HG03045 (cell line): ENCODE data around the gene C15orf39.
"Not testable (repeated sequence)": the region's sequence is repeated elsewhere in the genome, so short reads cannot be mapped to it uniquely, and the experiment has no call there.

Source experiments
- ATAC-seq: cut with Tn5 transposase; IDR thresholded peaks from one replicate; pipeline ENCODE4 v1.9.1; 2021; ENCODE audit warnings: mild to moderate bottlenecking, moderate library complexity; ENCODE audit not compliant: unreplicated experiment

C15orf39 gene

DNA sequence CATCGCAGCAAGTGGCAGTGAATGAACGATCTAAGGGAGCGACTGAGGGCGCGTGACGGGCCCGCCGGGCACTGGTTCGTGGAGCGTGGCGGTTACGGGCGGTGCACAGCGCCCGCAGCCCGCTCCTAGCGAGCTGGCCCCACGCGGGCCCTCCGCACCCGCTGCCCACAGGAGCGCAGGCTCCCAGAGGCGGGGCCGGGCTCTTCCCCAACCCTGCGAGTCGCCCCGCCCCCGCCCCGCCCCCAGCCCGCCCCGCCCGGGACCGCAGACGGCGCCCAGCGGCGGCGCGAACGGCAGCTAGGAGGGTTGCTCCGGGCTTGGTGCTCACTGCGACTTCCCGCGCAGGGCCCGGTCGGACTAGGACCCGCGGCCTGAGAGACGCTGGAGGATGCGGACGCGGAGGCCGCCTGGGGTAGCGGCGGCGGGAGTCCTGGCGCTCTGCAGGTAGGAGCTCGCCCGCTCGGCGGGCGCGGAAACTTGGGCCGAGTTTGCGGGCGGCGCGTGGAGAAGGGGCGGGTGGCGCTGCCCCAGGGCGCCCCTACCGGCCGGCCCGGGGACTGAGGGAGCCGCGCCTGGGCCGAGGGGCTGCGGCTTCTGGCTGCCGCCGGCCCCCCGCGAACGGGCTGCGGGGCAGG, at the start of gene C15orf39:
Gene C15orf39, plus strand, starts transcription at position 267 of the 635 bp plus-strand sequence. CDS start 4,167 bp downstream, outside the sequence.
- peak; percentile 48 for ATAC-seq

DNA sequence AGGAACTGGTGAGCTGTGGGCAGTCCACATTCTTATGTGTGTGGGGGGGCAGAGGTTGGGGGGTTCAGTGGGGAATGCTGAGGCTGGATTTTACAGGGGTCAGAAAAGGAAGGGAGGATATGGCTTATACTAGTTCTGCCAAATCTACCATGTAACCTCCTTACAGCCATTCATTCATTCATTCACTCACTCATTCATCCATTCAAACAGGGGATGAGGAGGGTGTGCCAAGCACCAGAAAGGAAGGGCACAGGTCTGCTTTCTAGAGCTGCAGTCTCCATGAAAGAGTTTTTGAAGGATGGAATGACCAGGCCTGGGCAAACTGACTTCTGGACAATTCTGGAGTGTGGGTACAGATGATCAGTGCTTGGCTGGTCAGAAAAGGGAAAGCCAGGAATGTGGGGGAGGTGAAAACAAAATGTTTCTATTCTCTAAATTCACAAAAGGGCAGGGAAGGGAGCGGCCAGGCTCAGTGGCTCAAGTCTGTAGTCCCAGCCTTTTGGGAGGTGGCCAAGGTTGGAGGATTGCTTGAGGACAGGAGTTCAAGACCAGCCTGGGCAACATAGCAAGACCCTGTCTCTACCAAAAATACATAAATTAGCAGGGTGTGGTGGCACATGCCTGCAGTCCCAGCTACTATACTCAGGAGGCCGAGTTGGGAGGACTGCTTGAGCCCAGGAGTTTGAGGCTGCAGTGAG, 49.2 kb upstream of the C15orf39 start:
- ATAC-seq, result no peak

DNA sequence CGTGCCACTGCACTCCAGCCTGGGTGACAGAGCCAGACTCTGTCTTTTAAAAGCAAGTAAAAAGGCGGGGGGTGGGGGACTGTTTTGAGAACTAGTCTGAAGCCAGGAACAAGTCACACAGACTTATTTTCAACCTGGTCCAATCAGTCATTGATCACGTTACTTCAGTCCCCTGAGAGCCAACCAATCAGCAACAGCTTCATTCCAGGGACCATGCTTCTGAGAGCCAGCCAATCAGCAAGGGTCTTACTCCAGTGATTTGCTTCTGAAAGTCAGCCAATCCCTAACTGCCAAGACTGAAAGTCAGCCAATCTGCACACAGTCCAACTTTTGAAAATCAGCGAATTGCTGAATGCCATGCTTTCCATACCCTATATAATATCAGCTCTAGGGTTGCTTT, 48.6 kb upstream of the C15orf39 start:
- no peak for ATAC-seq

DNA sequence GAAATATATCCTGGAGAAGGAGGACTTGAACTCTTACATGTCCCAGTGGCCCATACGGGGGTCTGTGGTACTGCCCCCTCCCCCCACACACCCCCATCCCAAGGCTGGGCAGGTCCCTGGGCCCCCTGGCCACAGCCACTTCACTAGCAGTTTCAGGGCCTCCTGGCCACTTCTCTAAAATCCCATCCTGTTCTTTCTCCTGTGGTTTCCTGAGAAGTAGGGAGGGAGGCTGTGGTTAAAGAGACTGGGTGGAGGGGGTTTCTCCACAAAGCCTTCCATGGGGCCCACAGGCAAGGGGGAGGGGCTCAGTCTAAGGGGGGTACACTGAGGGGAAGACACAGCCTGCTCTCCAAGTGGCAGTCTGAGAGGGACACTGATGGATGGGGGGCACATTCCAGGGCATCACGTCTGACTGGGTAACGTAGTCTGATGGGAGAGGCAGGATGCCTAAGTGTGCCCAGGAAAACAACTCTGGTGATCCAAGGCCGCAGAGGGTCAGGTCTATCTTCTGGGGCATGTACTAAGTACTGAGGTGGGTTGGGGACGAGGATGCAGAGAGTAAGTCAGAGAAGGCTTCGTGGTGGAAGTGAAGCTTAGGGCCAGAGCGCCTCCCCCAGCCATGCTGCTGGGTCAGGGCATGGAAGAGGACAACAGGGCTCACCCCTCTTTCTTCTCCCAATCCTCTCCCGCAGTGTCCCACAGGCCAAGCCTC, 48.0 kb upstream of the C15orf39 start:
- ATAC-seq, result no peak

DNA sequence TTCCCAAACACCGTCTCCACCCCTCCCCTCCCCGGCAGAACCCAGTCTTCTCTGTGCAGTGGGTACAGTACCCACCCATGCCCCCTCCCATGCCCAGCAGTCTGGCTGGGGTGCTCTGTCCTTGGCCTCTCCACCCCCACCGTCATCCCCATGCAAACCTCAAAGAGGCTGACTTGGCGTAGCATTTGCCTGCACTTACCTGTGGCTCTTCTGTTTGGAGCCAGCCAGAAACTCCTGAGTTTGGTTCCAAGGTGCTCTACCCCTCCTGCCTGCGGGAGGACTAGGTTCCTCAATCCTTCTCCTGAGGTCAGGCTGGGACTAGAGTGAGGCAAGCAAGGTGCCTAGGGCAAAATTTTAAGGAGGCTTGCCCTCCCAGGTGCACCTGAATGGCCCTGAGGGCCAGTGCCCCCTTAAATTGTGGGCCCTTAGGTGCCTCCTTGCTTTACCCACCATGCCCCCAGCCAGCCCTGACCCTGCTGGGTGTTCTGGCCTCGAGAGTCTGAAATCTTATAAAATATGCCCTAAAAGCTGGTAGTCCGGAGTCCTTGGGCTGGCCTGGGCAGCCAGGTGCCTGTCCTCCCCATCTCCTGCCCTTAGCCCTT, 47.1 kb upstream of the C15orf39 start:
- ATAC-seq, result no peak

DNA sequence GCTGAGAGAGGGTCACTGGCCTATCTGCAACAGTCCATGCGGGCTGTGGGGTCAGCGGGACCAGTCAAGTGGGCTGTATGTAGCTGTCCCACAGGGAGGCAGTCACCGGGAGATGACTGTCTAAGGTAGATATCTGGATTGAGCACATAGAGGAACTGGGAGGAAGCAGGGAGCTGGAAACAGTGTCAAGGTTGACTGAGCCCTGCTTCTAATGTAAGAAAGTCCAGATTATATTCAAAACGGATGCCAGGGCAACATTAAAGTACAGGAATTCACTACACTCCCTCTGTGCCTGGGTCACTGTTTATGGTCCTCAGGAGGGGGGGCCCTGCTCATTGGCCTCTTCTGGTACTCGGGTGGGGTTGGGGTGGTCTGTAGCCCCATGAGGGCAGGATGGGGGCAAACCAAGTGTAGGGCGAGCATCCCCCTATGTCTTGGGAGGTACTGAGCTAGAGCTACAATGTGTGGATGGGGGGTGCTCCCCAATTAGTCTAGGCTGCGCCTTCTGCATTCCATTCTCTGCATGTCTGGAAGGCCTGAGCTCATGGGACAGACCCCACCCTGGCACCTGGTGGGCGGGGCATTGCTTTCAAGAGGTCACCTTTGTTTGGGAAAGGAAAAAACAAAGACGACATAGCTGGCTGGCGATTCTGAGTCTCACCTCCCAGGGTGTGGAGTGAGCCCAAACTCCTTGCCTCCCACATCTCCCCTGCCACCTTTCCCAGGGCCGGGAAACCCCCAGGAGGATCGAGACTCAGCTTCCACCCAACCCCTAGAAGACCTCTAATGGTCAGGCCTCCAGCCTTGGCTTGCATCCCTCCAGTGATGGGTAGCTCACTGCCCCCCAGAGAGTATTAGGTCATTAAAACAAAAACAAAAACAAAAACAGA, 45.1 kb upstream of the C15orf39 start:
- no peak for ATAC-seq

DNA sequence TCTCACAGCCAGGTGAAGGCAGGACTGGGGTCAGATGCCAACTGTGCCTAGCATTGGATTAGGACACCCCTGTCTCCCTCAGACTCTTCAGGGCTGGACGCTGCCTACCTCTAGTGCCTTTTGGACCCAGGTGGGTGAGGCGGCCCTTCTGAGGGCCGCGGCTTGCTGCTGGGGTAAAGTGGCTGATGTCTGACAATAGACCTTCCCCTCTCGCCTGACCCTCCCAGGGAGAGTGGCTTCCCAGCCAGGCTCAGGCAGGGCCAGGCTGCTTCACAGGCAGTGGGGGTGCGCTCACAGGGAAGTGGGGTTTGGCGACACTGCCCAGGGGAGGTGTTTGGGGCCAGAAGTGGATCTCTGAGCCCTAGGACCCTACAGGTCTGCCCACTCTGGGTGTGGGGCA, 43.3 kb upstream of the C15orf39 start:
- no peak for ATAC-seq

DNA sequence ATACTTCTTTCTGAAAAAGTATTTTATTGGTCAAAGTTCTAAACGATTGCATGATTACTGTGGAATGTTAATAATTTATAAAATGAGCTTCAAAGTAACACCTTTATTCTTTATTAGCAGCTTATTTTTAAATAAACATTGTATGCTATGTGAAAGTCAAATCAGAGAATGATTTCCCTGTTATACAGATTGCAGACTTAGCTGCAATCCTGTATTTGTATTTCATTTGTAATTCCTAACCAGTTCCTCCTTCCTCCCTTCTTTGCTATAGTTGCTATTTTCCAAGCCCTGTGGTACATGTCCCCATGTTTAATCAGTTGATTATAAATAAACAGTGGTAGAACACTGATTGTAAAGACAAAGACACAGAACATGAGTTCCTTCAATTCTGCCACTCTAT, 42.4 kb upstream of the C15orf39 start:
- ATAC-seq, result no peak

DNA sequence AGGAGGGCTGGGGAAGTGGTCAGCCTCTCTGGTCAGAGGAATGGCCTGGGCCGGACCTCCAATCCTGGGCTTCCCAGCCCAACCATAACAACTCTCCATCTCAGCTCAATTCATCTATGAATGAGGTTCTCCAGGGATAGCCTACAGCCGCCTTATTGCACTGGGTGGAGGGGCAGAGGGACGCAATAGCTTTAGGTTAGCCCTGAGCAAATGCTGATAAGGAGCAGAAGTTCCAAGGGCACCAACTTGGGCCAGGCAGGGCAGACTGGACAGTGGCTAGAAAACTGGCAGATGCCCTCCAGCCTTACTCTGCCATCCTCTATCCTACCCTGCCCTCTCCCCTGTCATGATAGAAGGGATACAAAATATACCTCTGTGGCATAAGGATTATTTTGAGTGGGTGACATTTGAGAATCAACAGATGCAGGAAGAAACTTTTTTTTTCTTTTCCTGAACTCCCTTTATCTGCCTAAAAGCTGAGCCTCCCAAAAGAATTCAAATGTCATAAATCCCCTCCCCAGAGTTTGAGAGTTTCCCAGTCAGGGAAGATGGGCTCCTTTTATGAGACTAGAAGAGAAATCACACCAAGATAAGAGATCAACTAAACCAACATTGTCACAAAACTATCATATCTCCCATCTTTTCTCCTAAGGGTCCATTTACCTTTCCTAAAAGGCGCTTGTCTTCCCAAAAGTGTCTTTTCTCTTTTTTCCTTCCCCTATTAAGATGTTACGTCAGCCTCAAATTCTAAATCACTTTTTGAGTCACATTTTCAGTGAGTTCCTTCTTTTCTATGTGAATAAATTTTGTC, 40.4 kb upstream of the C15orf39 start:
- ATAC-seq, result no peak

DNA sequence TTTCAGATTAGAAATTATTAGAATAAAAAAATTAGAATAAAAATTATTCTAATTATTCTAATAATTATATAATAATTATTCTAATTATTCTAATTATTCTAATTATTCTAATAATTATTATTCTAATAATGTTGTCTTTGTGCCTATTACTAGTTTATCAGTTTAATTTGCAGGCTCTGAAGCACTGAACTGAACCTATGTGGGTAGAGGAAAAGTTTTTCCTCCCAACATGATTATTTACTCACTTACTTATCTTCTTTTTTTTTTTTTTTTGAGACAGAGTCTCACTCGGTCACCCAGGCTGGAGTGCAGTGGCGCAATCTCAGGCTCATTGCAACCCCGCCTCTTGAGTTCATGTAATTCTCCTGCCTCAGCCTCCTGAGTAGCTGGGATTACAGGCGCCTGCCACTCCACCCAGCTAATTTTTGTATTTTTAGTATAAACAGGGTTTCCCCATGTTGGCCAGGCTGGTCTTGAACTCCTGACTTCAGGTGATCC, 39.7 kb upstream of the C15orf39 start:
- ATAC-seq, result no peak

DNA sequence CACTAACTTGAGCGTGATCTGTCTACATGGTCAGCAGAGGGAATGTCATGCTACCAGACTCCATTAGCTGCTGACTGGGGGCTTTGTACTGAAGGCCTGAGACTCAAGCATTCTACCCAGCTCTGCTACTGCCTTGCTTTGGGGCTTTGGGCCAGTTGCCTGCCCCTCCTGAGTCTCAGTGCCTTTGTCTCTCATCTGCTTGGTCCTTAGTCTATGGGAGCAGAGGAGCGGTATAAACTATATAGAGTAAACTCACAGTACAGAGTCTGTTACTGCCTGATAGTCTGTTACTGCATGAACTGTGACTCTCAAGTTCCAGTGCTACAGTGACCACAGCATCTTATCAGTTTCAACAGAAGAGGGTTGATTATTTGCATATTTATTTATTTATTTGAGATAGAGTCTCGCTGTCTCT, 38.5 kb upstream of the C15orf39 start:
- ATAC-seq, result no peak

DNA sequence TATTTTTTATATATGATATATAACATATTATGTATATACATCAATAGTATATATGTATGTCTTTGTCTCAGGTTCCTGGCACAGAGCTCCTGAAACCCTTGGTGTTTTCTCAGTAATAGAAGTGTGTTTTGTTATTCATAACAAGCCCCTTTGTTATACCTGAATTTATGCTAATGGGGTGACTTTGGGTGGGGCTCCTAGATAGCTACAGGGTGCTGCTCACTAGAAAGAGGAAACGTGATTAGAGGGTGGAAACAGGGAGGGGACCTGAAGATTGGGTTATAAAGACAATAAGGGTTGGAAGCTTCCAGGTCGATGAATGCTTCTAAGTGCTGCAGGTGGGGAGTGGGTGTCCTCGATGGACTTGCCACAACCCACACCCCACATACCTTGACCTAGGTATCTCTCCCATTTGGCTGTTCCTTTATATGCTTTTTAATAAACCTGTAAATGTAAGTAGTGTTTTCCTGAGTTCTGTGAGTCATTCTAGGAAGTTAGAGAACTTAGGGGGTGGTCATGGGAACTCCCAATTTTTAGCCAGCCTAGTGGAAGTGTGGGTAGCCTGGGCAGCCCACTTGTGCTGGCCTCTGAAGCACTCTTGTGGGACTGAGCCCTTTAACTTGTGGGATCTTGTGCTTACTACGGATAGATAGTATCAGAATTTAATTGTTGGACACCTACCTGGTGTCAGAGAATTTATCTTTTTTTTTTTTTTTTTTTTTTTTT, 36.9 kb upstream of the C15orf39 start:
- no peak for ATAC-seq

DNA sequence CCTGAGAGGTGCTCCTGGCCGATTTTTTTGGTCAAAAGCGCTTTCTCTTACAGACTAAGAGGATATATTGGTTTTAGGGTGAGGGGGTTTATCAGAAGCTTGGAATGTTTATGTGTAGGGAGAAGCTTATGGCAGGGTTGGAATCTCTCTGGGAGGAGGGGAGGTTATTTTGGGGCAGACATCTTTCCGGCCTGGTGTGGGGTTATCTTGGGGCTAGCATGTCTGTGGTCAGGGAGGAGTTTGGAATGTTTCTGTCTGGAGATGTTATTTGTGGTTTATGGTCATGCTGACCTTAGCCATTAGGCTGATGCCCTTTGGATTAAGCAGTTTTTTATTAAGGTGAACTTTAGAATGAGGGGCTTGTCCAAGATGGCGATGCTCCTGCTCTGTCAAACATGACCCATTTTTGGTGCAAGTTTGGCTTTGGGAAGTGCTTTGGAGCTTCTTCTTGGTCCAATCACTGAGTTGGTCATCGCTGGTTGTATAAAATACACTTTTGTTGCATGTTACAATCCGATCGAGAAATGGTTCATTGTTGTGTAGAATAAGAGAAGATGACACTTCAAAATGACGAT, 35.1 kb upstream of the C15orf39 start:
- not testable (repeated sequence) for ATAC-seq

DNA sequence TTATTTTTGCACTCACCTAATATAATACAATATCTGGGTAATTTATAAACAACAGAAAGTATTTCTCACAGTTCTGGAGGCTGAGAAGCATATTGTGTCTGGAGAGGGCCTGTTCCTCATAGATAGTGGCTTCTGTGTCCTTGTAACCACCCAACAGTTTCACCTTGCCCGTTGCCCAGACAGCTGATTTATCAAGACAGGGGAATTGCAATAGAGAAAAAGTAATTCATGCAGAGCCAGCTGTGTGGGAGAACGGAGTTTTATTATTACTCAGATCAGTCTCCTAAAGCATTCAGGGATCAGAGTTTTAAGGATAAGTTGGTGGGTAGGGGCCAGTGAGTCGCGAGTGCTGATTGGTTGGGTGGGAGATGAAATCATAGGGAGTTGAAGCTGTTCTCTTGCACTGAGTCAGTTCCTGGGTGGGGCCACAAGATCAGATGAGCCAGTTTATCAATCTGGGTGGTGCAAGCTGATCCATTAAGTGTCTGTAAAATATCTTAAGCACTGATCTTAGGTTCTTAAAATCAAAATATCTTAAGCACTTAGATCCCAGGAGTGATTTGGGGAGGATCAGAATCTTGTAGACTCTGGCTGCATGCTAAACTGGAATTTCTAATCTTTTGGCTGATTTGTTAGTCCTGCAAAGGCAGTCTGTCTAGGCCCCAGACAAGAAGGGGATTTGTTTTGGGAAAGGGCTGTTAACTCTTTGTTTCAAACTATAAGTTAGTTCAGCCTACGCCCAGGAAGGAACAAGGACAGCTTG, 33.9 kb upstream of the C15orf39 start:
- ATAC-seq, result no peak

DNA sequence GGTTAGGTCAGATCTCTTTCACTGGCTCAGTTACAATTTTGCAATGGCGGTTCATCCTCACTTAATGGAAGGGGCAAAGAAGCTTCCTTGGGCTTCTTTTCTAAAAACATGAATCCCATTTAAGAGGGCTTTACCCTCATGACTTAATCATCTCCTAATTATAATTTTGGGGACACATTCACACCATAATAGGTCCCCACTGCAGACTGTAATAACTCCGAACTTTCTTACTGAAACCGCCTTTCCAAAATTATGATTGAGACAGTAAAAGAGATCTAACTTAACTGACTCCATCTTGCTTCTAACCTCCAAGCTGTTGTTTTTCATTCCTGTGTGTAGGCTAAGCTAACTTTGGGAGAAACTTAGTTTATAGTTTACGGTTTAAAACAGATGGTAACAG, 33.3 kb upstream of the C15orf39 start:
- ATAC-seq, result no peak

DNA sequence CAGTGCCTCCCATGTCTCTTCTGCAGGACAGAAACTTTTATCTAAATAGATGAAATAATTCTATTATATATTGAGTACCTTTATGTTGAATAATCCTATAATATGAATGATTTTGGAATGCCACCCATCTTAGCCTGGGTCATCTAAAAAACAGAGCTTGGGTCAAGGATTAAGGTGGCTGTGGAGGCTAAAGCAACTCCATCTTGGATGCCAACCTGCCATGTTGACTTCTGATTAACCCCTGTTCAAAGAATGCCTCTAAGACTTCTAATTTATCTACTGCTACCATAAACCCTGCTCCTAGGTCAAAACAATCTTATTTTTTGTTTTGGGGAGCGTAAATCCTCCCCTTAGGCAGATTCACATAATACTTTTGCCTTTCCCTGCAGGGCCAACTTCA, 31.5 kb upstream of the C15orf39 start:
- ATAC-seq, result no peak

DNA sequence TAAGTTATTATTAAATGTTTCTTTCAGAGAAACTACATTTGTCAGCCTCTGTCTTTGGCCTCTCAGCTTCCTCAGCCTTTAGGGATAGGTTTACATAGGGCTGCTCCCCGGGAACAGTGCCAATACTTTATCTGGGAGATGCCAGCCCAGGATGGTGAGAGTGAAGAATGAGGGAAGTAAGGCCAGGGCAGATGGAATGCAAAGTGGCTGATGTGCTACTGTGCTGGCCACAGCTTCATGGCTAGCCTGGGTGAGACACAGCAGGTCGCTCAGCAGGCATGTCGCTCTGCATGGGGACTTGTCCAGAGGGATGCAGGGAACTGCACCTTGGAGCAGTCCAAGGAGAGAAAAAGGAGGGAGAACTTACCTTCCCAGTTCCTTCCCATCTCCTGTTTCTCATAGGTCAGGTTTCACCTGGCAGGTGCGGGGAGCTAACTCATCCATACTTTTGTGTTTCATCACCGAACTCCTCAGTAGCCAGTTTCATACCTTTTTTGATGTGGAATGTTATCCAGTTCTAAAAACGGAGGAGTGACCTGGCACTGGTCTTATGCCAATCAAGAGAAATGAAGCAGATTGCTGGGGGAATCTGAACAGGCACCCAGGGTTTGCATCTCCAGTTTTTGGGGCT, 30.9 kb upstream of the C15orf39 start:
- ATAC-seq, result no peak
